Measurements from ENCODE around the gene ZNF410.

Gene ZNF410

DNA sequence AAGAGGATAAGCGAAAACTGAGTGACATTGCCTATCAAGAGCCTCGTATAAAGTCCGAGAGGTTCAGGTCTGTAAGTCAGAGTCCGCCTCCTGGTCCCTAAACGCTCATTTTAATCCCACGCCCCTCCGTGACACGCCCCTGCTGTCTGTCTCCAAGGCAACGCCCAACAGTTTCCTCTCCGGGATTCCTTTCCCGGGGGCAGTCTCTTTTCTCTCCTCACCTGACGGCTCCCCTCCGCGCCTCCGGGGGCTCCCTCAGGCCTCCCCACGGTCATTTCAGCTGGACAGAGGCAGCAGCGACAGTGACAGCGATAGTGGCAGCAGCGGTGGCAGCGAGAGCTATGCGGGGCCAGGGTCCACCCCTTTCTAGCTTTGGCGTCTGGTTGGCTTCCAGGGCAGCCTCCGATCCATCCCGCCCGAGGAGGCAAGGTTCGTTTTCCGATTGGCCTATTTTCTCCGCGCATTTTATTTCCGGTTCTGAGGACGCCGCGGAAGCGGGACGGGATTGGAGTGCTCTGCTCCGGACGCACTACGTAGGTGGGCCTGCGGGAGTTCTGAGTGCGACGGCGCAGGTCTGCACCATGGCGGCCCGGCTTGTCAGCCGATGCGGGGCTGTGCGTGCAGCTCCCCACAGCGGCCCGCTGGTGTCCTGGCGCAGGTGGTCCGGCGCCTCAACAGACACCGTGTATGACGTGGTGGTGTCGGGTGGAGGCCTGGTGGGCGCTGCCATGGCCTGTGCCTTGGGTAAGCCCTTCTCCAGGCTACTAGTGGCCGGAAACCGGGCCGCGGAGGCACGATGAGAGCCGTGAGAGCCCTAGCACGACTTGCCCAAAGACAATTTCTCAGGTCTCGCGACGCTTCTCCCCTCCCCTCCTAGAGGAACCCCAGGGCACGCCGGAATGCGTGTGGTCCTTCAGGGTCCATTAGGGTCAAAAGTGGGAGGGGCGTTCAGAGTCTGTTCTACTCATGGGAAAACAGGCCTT, 63.4 kb downstream of the ZNF410 start, which contains the start of the genes COQ6 and FAM161B:
COQ6 (plus strand) TSS at position 551 of the 983 bp plus-strand sequence; CDS start at position 582, 31 bp downstream.
FAM161B (minus strand) TSS at position 343 of the 983 bp plus-strand sequence; CDS start at position 275, 68 bp downstream.
- H3K4me1 ChIP-seq (ENCODE audit: control insufficient read depth, insufficient read depth, low read length) = no peaks in the 10 kb centered on the region; the same call in 1 of the 2 replicates
- no CpG with 5 or more reads among the region's 70 CpGs for WGBS (ENCODE audit: insufficient coverage, insufficient read length)
- H3K27ac ChIP-seq (ENCODE audit: low read length) = no peak within 1 kb of the TSS
- H3K36me3 ChIP-seq (ENCODE audit: control insufficient read depth, insufficient read depth, low read length) = no peaks in the 10 kb centered on the region
- no peaks in the 10 kb centered on the region for H3K9me3 ChIP-seq (ENCODE audit: control insufficient read depth, insufficient read depth, low read length)
- peak within 1 kb of the TSS; percentile 44; the same call in 1 of the 2 replicates for H3K4me3 ChIP-seq (ENCODE audit: low read length)
- peak; percentile 91 for DNase-seq (ENCODE audit: low read depth, low spot score)
- no peaks in the 10 kb centered on the region for H3K27me3 ChIP-seq (ENCODE audit: control insufficient read depth, insufficient read depth, low read length)

DNA sequence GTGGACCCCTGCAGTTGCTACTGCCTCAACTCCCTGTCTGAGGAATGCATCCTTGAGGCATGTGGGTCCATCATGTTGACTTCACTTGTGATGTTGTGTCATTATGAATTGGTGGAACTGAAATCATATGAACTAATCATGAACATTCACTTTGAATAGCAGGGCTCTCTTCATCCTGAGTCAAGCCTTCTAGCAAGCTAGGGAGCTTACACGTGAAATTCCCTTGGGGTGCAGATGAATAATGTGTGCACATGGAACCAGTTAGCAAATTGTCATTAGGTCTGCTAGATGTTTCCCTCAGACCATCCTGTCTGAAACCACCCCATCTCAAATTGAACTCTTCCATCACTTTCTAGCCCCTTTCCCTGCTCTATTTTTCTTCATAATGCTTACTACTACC, 67.1 kb downstream of the ZNF410 start:
- DNase-seq (ENCODE audit: low read depth, low spot score) = no peak
- no CpG with 5 or more reads among the region's 1 CpG for WGBS (ENCODE audit: insufficient coverage, insufficient read length)
- Histone ChIP-seq H3K27me3 (ENCODE audit: control insufficient read depth, insufficient read depth, low read length) (no peaks in the 10 kb centered on the region), H3K4me1 (ENCODE audit: control insufficient read depth, insufficient read depth, low read length) (no peaks in the 10 kb centered on the region; the same call in 1 of the 2 replicates), H3K36me3 (ENCODE audit: control insufficient read depth, insufficient read depth, low read length) (no peaks in the 10 kb centered on the region), H3K27ac (ENCODE audit: low read length) (no peak overlapping the region), H3K4me3 (ENCODE audit: low read length) (no peak overlapping the region), H3K9me3 (ENCODE audit: control insufficient read depth, insufficient read depth, low read length) (no peaks in the 10 kb centered on the region)

DNA sequence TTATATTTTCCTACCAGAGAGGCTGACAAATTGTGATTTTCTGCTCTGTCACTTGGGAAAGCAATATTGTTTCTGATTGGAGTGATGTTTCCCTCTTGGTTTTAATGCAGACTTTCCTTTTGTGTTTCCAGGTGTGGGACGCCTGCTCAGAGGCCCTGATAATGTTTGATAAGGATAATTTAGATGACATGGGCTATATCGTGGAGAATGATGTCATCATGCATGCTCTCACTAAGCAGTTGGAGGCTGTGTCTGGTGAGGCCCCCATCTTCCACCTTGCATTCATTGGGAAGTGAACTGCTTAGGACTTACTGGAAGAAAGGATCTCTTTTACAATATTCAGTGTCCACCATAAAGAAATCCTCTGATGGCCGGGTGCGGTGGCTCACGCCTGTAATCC, 69.0 kb downstream of the ZNF410 start:
- WGBS (ENCODE audit: insufficient coverage, insufficient read length) = no CpG with 5 or more reads among the region's 5 CpGs

DNA sequence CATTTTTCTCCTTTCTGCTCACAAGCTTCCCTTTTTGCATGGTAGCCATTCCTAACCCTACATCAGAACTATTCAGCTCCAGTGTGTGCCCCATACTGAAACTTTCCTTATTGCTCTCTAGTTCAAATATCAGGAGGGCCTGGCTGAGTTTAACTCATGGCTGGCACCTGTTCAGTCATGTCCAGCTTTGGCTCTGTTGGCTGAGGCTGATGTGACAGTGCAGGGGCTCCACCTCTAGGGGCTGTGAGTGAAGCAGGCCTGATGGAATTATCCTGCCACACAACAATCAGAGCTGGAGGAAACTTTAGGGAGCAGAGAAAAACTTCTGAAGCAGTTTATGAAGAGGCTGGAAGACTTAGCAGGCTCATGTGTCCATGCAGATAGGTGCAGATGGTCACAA, 71.9 kb downstream of the ZNF410 start:
- Histone ChIP-seq H3K4me3 (ENCODE audit: low read length) (no peak overlapping the region), H3K36me3 (ENCODE audit: control insufficient read depth, insufficient read depth, low read length) (no peaks in the 10 kb centered on the region; the same call in 1 of the 2 replicates), H3K27ac (ENCODE audit: low read length) (no peak overlapping the region), H3K27me3 (ENCODE audit: control insufficient read depth, insufficient read depth, low read length) (no peaks in the 10 kb centered on the region), H3K9me3 (ENCODE audit: control insufficient read depth, insufficient read depth, low read length) (no peaks in the 10 kb centered on the region), H3K4me1 (ENCODE audit: control insufficient read depth, insufficient read depth, low read length) (no peaks in the 10 kb centered on the region)
- DNase-seq (ENCODE audit: low read depth, low spot score) = no peak

More for the DNA sequence above, 69.0 kb downstream of the ZNF410 start:
- no peak overlapping the region for H3K27ac ChIP-seq (ENCODE audit: low read length)
- H3K9me3 ChIP-seq (ENCODE audit: control insufficient read depth, insufficient read depth, low read length) = no peaks in the 10 kb centered on the region
- no peak overlapping the region for H3K4me3 ChIP-seq (ENCODE audit: low read length)
- no peak for DNase-seq (ENCODE audit: low read depth, low spot score)
- H3K4me1 ChIP-seq (ENCODE audit: control insufficient read depth, insufficient read depth, low read length) = no peaks in the 10 kb centered on the region; the same call in 1 of the 2 replicates
- H3K27me3 ChIP-seq (ENCODE audit: control insufficient read depth, insufficient read depth, low read length) = no peaks in the 10 kb centered on the region
- H3K36me3 ChIP-seq (ENCODE audit: control insufficient read depth, insufficient read depth, low read length) = no peaks in the 10 kb centered on the region; the same call in 1 of the 2 replicates

DNA sequence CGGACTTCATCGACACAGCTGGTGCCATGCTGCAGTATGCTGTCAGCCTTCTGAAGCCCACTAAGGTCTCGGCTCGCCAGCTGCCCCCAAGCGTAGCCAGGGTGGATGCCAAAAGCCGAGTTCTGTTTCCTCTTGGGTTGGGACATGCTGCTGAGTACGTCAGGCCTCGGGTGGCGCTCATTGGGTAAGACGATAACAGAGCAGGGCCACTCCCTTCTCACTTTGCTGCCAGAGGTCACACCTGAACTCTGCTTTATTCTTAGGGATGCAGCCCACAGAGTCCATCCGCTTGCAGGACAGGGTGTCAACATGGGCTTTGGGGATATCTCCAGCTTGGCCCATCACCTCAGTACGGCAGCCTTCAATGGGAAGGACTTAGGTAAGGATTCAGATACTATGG, 74.5 kb downstream of the ZNF410 start:
- Histone ChIP-seq H3K27ac (ENCODE audit: low read length) (no peak overlapping the region), H3K9me3 (ENCODE audit: control insufficient read depth, insufficient read depth, low read length) (no peaks in the 10 kb centered on the region), H3K4me1 (ENCODE audit: control insufficient read depth, insufficient read depth, low read length) (no peaks in the 10 kb centered on the region), H3K36me3 (ENCODE audit: control insufficient read depth, insufficient read depth, low read length) (no peaks in the 10 kb centered on the region; the same call in 1 of the 2 replicates), H3K4me3 (ENCODE audit: low read length) (no peak overlapping the region), H3K27me3 (ENCODE audit: control insufficient read depth, insufficient read depth, low read length) (no peaks in the 10 kb centered on the region)
- WGBS (ENCODE audit: insufficient coverage, insufficient read length) = no CpG with 5 or more reads among the region's 12 CpGs
- DNase-seq (ENCODE audit: low read depth, low spot score) = no peak

DNA sequence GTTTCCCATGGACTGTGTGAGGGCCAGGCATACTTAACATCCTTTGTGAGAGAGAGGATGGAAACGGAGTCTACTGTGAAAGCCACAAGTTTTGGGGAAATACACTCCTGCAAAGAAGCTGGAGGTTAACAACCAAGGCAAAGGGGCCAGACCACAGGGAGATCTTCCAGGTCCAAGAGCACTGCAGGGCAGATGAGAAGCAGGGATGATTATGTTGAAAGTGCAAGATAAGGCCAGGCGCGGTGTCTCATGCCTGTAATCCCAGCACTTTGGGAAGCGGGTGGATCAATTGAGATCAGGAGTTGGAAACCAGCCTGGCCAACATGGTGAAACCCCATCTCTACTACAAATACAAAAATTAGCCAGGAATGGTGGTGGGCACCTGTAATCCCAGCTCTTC, 78.6 kb downstream of the ZNF410 start:
- H3K9me3 ChIP-seq (ENCODE audit: control insufficient read depth, insufficient read depth, low read length) = no peaks in the 10 kb centered on the region
- H3K36me3 ChIP-seq (ENCODE audit: control insufficient read depth, insufficient read depth, low read length) = peaks cover 4% of the 10 kb centered on the region; the same call in 1 of the 2 replicates
- DNase-seq (ENCODE audit: low read depth, low spot score) = no peak
- WGBS (ENCODE audit: insufficient coverage, insufficient read length) = no CpG with 5 or more reads among the region's 4 CpGs
- no peaks in the 10 kb centered on the region for H3K4me1 ChIP-seq (ENCODE audit: control insufficient read depth, insufficient read depth, low read length)
- H3K4me3 ChIP-seq (ENCODE audit: low read length) = no peak overlapping the region
- H3K27ac ChIP-seq (ENCODE audit: low read length) = no peak overlapping the region
- no peaks in the 10 kb centered on the region for H3K27me3 ChIP-seq (ENCODE audit: control insufficient read depth, insufficient read depth, low read length)

DNA sequence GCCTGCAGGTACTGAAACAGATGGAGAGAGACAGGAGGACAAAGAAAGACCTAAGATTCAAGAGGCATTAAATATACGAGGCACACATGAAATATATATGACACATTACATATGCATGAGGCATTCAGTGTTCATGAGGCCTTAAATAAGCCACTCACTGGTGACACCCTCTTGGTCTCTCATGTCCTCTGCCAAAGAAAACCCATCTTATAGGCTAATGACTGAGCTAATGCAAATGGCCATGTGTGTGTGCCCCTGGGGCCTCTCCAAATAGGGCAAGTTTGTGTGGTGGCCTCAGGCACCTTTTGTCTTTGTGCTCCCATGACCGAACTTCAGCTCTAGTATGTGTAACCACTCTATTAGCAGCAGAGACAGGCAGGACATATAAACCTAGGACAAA, 82.2 kb downstream of the ZNF410 start:
- no peak overlapping the region for H3K27ac ChIP-seq (ENCODE audit: low read length)
- H3K36me3 ChIP-seq (ENCODE audit: control insufficient read depth, insufficient read depth, low read length) = peaks cover 4% of the 10 kb centered on the region; the same call in 1 of the 2 replicates
- no peaks in the 10 kb centered on the region for H3K27me3 ChIP-seq (ENCODE audit: control insufficient read depth, insufficient read depth, low read length)
- no peaks in the 10 kb centered on the region for H3K9me3 ChIP-seq (ENCODE audit: control insufficient read depth, insufficient read depth, low read length)
- no peak for DNase-seq (ENCODE audit: low read depth, low spot score)
- 0 out of 2 replicates have a peak, but pooled peaks cover 1% of the 10 kb centered on the region for H3K4me1 ChIP-seq (ENCODE audit: control insufficient read depth, insufficient read depth, low read length)
- WGBS (ENCODE audit: insufficient coverage, insufficient read length) = no CpG with 5 or more reads among the region's 2 CpGs
- H3K4me3 ChIP-seq (ENCODE audit: low read length) = no peak overlapping the region

DNA sequence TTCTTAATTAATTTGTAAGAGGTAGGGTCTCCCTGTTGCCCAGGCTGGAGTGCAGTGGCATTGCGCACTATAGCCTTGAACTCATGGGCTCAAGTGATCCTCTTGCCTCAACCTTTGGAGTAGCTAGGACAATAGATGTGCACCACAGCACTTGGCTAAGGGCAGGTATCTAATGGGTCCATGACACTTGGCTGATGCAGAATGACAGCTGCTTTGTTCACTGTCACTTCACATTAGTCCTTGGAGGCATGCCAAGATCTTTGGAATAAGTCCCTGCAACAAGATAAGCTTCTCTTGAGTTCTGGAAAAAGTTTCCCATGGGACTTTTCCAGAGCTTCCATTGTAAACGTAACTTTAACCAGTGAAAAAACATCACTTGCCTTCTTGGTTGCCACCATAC, 86.8 kb downstream of the ZNF410 start:
- no peaks in the 10 kb centered on the region for H3K9me3 ChIP-seq (ENCODE audit: control insufficient read depth, insufficient read depth, low read length)
- WGBS (ENCODE audit: insufficient coverage, insufficient read length) = no CpG with 5 or more reads among the region's 2 CpGs
- no peaks in the 10 kb centered on the region; the same call in 1 of the 2 replicates for H3K36me3 ChIP-seq (ENCODE audit: control insufficient read depth, insufficient read depth, low read length)
- no peaks in the 10 kb centered on the region for H3K27me3 ChIP-seq (ENCODE audit: control insufficient read depth, insufficient read depth, low read length)
- H3K4me1 ChIP-seq (ENCODE audit: control insufficient read depth, insufficient read depth, low read length) = 0 out of 2 replicates have a peak, but pooled peaks cover 1% of the 10 kb centered on the region
- DNase-seq (ENCODE audit: low read depth, low spot score) = no peak
- no peak overlapping the region for H3K27ac ChIP-seq (ENCODE audit: low read length)
- H3K4me3 ChIP-seq (ENCODE audit: low read length) = no peak overlapping the region

DNA sequence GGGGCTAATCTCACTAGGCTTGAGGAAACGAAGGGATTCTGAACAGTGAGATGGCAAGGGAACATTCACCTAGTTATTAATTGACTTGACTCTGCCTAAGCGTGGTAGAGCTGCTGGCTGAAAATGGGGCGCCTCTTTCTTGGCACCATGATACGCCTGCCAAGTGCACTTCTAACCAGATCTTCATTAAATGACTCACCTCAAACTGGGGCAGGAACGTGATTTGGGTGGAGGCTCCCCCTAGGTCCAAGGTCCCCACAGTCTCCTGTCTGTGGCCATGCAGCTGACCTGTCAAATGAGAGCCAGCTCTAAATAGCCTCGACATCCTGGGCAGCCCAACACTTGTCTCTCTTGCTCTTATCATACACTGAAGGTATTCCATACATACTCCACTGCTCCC, 89.5 kb downstream of the ZNF410 start:
- WGBS (ENCODE audit: insufficient coverage, insufficient read length) = no CpG with 5 or more reads among the region's 6 CpGs
- DNase-seq (ENCODE audit: low read depth, low spot score) = no peak
- Histone ChIP-seq H3K36me3 (ENCODE audit: control insufficient read depth, insufficient read depth, low read length) (no peaks in the 10 kb centered on the region; the same call in 1 of the 2 replicates), H3K27me3 (ENCODE audit: control insufficient read depth, insufficient read depth, low read length) (no peaks in the 10 kb centered on the region), H3K27ac (ENCODE audit: low read length) (no peak overlapping the region), H3K4me3 (ENCODE audit: low read length) (no peak overlapping the region), H3K9me3 (ENCODE audit: control insufficient read depth, insufficient read depth, low read length) (no peaks in the 10 kb centered on the region), H3K4me1 (ENCODE audit: control insufficient read depth, insufficient read depth, low read length) (0 out of 2 replicates have a peak, but pooled peaks cover 1% of the 10 kb centered on the region)

DNA sequence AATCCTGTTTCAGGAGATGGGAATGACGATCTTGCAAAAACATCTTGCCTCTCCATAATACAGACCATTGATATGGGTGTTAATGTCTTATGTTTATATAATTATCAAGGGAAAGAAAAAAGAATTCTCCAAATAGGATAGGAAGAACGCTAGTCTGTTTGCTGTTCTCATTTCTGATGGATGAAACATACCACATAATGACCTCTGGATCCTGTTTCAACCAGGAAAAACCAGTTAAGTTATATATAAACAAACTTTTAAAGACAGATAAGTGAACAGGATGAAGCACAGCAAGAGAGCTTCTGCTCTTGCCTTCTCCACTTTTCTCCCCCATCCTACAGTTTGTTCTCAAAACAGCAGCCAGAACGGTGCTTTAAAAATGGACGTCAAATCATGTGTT, 91.2 kb downstream of the ZNF410 start:
- no peak overlapping the region for H3K4me3 ChIP-seq (ENCODE audit: low read length)
- no peak for DNase-seq (ENCODE audit: low read depth, low spot score)
- H3K9me3 ChIP-seq (ENCODE audit: control insufficient read depth, insufficient read depth, low read length) = no peaks in the 10 kb centered on the region
- 0 out of 2 replicates have a peak, but pooled peaks cover under 1% of the 10 kb centered on the region for H3K4me1 ChIP-seq (ENCODE audit: control insufficient read depth, insufficient read depth, low read length)
- no peaks in the 10 kb centered on the region for H3K27me3 ChIP-seq (ENCODE audit: control insufficient read depth, insufficient read depth, low read length)
- WGBS (ENCODE audit: insufficient coverage, insufficient read length) = no CpG with 5 or more reads among the region's 4 CpGs
- H3K27ac ChIP-seq (ENCODE audit: low read length) = no peak overlapping the region
- no peaks in the 10 kb centered on the region; the same call in 1 of the 2 replicates for H3K36me3 ChIP-seq (ENCODE audit: control insufficient read depth, insufficient read depth, low read length)
